Stimulated activated naive CD8-positive, alpha-beta T cell treated with anti-CD3 and anti-CD28 coated beads, Interleukin-15, Interleukin-2, amounts not matched to agents 100 ng/mL and 50 ng/mL, for 24 hours (primary cell): ENCODE measurements around the gene CNTNAP2.
"Not testable (repeated sequence)": the region's sequence is repeated elsewhere in the genome, so short reads cannot be mapped to it uniquely, and the experiment has no call there.

Experiments
- H3K27ac Mint-ChIP-seq: one replicate; pipeline ENCODE4 v1.8.0; 2021; ENCODE audit warnings: mild to moderate bottlenecking, mixed read lengths
- H3K27me3 Mint-ChIP-seq: one replicate; pipeline ENCODE4 v1.8.0; 2021; ENCODE audit warnings: mixed read lengths
- H3K36me3 Mint-ChIP-seq: one replicate; pipeline ENCODE4 v1.8.0; 2021; ENCODE audit warnings: low read depth, mixed read lengths
- H3K4me1 Mint-ChIP-seq: one replicate; pipeline ENCODE4 v1.8.0; 2021; ENCODE audit warnings: low read depth, mixed read lengths
- H3K4me3 Mint-ChIP-seq: one replicate; pipeline ENCODE4 v1.8.0; 2021; ENCODE audit warnings: mild to moderate bottlenecking, mixed read lengths
- H3K9me3 Mint-ChIP-seq: one replicate; pipeline ENCODE4 v1.8.0; 2021; ENCODE audit warnings: mixed read lengths

Gene CNTNAP2

GRCh38 chr7:148276314-148277041, 2159.9 kb downstream of the CNTNAP2 start:
- Mint-ChIP-seq H3K4me3 (no peak overlapping the region), H3K9me3 (no peaks in the 10 kb centered on the region), H3K4me1 (peaks cover 6% of the 10 kb centered on the region), H3K27ac (no peak overlapping the region), H3K27me3 (peaks cover 3% of the 10 kb centered on the region), H3K36me3 (no peaks in the 10 kb centered on the region)

- peaks cover 6% of the 10 kb centered on the region for H3K4me1 Mint-ChIP-seq
- H3K36me3 Mint-ChIP-seq: no peaks in the 10 kb centered on the region
- no peaks in the 10 kb centered on the region for H3K9me3 Mint-ChIP-seq
- peaks cover 3% of the 10 kb centered on the region for H3K27me3 Mint-ChIP-seq
- no peak overlapping the region for H3K4me3 Mint-ChIP-seq
- no peak overlapping the region for H3K27ac Mint-ChIP-seq
Observed at GRCh38 chr7:148277042-148277660, 2160.6 kb downstream of the CNTNAP2 start.

GRCh38 chr7:148286150-148286549, 2169.5 kb downstream of the CNTNAP2 start:
- Mint-ChIP-seq H3K4me3 (no peak overlapping the region), H3K27me3 (peaks cover 4% of the 10 kb centered on the region), H3K4me1 (peaks cover 5% of the 10 kb centered on the region), H3K36me3 (no peaks in the 10 kb centered on the region), H3K9me3 (peaks cover 6% of the 10 kb centered on the region), H3K27ac (no peak overlapping the region)

- Mint-ChIP-seq H3K27ac (no peak overlapping the region), H3K9me3 (peaks cover 6% of the 10 kb centered on the region), H3K27me3 (peaks cover 4% of the 10 kb centered on the region), H3K4me1 (peaks cover 5% of the 10 kb centered on the region), H3K36me3 (no peaks in the 10 kb centered on the region), H3K4me3 (no peak overlapping the region)
Observed at GRCh38 chr7:148287538-148287937, 2170.9 kb downstream of the CNTNAP2 start.

DNA sequence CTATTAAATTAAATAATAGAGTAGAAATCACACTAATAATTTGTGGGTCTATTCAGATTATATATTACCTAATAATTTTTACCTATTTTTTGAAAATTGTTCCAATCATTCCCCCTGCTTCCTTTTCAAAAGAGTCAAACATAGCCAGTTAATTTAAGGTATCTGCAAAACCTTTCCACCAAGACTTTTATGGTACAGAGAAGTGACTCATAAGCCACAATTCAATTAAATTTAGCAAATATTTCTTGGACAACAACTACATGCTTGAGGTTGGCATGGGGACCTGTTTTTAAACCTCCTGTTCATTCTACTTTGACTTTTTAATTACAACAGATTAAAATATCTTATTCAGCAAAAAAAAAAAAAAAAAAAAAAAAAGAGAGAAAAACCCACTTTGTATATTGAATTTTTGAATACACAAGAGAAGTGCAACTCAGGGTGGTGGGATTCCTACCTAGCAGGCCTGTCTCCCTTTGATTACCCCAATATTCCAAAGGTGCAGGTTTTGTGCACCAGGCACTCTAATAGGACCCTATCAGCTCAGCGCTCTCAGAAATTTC, 2172.1 kb downstream of the CNTNAP2 start:
- no peak overlapping the region for H3K27ac Mint-ChIP-seq
- peaks cover 10% of the 10 kb centered on the region for H3K27me3 Mint-ChIP-seq
- H3K9me3 Mint-ChIP-seq: peaks cover 6% of the 10 kb centered on the region
- peaks cover 5% of the 10 kb centered on the region for H3K4me1 Mint-ChIP-seq
- no peak overlapping the region for H3K4me3 Mint-ChIP-seq
- no peaks in the 10 kb centered on the region for H3K36me3 Mint-ChIP-seq

- Mint-ChIP-seq H3K27ac (no peak overlapping the region), H3K4me1 (peaks cover 5% of the 10 kb centered on the region), H3K27me3 (peaks cover 10% of the 10 kb centered on the region), H3K36me3 (no peaks in the 10 kb centered on the region), H3K9me3 (peaks cover 4% of the 10 kb centered on the region), H3K4me3 (no peak overlapping the region)
Observed at GRCh38 chr7:148289630-148290029, 2173.0 kb downstream of the CNTNAP2 start.

DNA sequence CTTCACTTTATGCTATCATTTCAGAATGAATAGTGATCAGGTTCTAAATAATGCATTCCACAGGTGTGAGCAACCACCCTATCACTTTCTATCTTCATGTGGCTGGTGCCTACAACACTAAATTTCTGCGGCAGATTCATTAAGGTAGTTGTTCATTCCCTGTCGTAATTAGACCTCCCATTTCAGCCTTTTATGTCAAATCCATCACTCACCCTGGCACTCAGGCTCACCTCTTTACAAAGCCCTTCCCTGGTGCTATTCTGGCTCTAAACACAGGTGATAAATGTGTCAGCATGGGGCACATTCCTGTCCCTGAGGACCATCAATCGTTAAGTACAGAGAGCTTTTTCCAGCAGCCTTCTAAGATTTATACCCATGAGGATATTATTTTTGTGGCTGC, 2173.9 kb downstream of the CNTNAP2 start:
- H3K27ac Mint-ChIP-seq: no peak overlapping the region
- peaks cover 10% of the 10 kb centered on the region for H3K27me3 Mint-ChIP-seq
- peaks cover 5% of the 10 kb centered on the region for H3K4me1 Mint-ChIP-seq
- H3K36me3 Mint-ChIP-seq: no peaks in the 10 kb centered on the region
- H3K4me3 Mint-ChIP-seq: no peak overlapping the region
- peaks cover 4% of the 10 kb centered on the region for H3K9me3 Mint-ChIP-seq

GRCh38 chr7:148291799-148292198, 2175.2 kb downstream of the CNTNAP2 start:
- peaks cover 5% of the 10 kb centered on the region for H3K4me1 Mint-ChIP-seq
- no peak overlapping the region for H3K27ac Mint-ChIP-seq
- peaks cover 4% of the 10 kb centered on the region for H3K9me3 Mint-ChIP-seq
- H3K27me3 Mint-ChIP-seq: peaks cover 7% of the 10 kb centered on the region
- H3K36me3 Mint-ChIP-seq: no peaks in the 10 kb centered on the region
- no peak overlapping the region for H3K4me3 Mint-ChIP-seq

DNA sequence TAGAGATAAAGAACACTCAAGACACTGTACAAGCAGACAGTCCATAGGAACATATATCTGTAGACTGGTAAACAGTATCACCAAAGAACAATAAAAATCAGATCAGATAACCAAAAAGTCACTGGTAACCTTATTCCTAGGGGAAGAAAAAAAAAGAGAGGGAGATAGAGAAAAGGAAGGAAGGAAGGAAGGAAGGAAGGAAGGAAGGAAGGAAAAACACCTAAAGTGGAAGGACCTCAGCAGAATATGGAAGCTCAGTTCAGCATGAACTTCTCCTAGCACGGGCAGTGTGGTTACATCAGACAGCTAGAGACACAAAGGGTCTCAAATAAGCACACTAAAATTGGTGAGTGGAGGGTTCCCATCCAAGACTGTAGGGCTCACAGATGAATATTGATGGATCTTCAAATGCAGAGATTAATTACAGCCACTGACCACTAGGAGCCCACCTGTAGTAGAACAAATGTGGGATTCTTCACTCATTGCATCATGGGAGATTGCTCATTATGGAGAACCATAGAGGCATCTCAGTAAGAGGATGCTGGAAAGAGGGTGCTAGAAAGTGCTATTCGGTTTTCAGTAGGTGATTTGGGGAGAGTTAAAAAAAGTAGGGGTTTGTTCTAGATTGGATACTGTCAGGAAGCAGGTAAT, 2180.5 kb downstream of the CNTNAP2 start:
- H3K27ac Mint-ChIP-seq: no peak overlapping the region
- no peaks in the 10 kb centered on the region for H3K36me3 Mint-ChIP-seq
- H3K4me3 Mint-ChIP-seq: no peak overlapping the region
- H3K4me1 Mint-ChIP-seq: no peaks in the 10 kb centered on the region
- H3K27me3 Mint-ChIP-seq: peaks cover 7% of the 10 kb centered on the region
- no peaks in the 10 kb centered on the region for H3K9me3 Mint-ChIP-seq

- H3K27me3 Mint-ChIP-seq, H3K9me3 Mint-ChIP-seq, H3K4me1 Mint-ChIP-seq, H3K36me3 Mint-ChIP-seq, H3K27ac Mint-ChIP-seq, H3K4me3 Mint-ChIP-seq: not testable (repeated sequence)
Observed at GRCh38 chr7:148298768-148299167, 2182.2 kb downstream of the CNTNAP2 start.

DNA sequence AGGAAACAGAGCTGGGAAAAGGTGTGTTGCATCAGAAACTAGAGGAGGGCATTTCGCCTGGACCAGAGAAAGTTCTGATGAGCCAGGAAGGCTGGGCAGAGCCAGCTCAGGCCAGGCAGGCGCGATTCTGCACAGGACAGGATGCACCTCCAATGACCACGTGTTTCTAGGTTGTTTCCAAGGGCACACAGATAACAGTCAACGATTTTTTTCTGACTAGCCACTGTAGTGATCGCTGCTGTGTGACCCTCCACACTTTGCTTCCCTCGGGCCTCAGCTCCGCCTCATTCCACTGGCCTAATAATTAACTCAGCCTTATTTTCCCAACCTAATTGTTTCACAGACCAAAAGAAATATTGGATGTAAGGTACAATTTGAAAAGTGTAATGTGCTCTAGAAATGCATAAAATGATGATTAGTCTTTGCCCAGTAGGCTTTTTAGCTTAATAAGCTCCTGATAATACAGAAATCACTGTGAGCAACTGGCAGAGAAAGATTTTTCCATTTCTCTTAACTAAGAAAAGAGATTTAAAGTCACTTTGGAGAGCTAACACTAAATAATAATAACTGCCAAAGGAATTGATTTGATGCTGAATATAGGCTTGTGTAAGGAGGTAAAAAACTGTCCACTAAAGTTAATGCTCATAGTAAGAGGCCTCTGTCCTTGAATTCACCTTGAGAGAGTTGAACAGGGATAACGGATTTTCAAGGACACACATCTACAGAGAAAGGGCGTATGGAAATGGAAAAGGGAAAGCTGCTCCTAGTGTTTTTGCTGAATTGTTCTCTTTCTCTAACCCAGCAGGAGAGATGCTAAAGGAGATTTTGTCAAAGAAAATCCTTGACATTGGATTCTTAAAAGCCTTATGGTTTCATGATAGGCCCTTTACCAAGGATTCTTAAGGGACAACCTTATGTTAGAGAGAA, 2183.0 kb downstream of the CNTNAP2 start:
- Mint-ChIP-seq H3K27ac (no peak overlapping the region), H3K4me1 (peaks cover 17% of the 10 kb centered on the region), H3K36me3 (no peaks in the 10 kb centered on the region), H3K9me3 (no peaks in the 10 kb centered on the region), H3K4me3 (no peak overlapping the region), H3K27me3 (no peaks in the 10 kb centered on the region)

GRCh38 chr7:148302436-148302835, 2185.8 kb downstream of the CNTNAP2 start:
- not testable (repeated sequence) for H3K36me3 Mint-ChIP-seq, H3K27ac Mint-ChIP-seq, H3K27me3 Mint-ChIP-seq, H3K4me3 Mint-ChIP-seq, H3K9me3 Mint-ChIP-seq
- H3K4me1 Mint-ChIP-seq: peaks cover 38% of the 10 kb centered on the region

- H3K9me3 Mint-ChIP-seq: no peaks in the 10 kb centered on the region
- H3K4me3 Mint-ChIP-seq: no peak overlapping the region
- no peaks in the 10 kb centered on the region for H3K36me3 Mint-ChIP-seq
- H3K27ac Mint-ChIP-seq: no peak overlapping the region
- no peaks in the 10 kb centered on the region for H3K27me3 Mint-ChIP-seq
- peaks cover 38% of the 10 kb centered on the region for H3K4me1 Mint-ChIP-seq
Observed at GRCh38 chr7:148303295-148304082, 2186.9 kb downstream of the CNTNAP2 start.

- H3K36me3 Mint-ChIP-seq: no peaks in the 10 kb centered on the region
- H3K4me1 Mint-ChIP-seq: peaks cover 38% of the 10 kb centered on the region
- H3K4me3 Mint-ChIP-seq: no peak overlapping the region
- H3K27ac Mint-ChIP-seq: no peak overlapping the region
- no peaks in the 10 kb centered on the region for H3K27me3 Mint-ChIP-seq
- H3K9me3 Mint-ChIP-seq: no peaks in the 10 kb centered on the region
Observed at GRCh38 chr7:148304083-148304335, 2187.4 kb downstream of the CNTNAP2 start.
